Neural crest cell (in vitro differentiated cells): ENCODE results near the gene PRDM1. TPM values are rescaled to one million over a fixed set of nuclear protein-coding genes. Genes with fewer than 3 reads are reported as not detected.

Experiments
- DNase-seq: peaks from one replicate; pipeline ENCODE4 v3.0.0; 2021; ENCODE audit warnings: low read depth, mixed read lengths, low spot score
- H3K27ac Mint-ChIP-seq: one replicate; pipeline ENCODE4 v1.8.0; 2021; ENCODE audit warnings: mild to moderate bottlenecking, mixed read lengths; ENCODE audit not compliant: unreplicated experiment
- H3K27me3 Mint-ChIP-seq: 2 replicates; pipeline ENCODE4 v1.8.0; 2021; ENCODE audit warnings: low read depth, mild to moderate bottlenecking, mixed read lengths
- H3K36me3 Mint-ChIP-seq: 2 replicates; pipeline ENCODE4 v1.8.0; 2021; ENCODE audit warnings: low read depth, mild to moderate bottlenecking, mixed read lengths
- H3K4me1 Mint-ChIP-seq: 2 replicates; pipeline ENCODE4 v1.8.0; 2021; ENCODE audit warnings: mixed read lengths
- H3K4me3 Mint-ChIP-seq: one replicate; pipeline ENCODE4 v1.8.0; 2021; ENCODE audit warnings: mild to moderate bottlenecking, mixed read lengths
- H3K9me3 Mint-ChIP-seq: 2 replicates; pipeline ENCODE4 v1.8.0; 2021; ENCODE audit warnings: mixed read lengths
- total RNA-seq: library from RNA; stranded (reverse); gene quantifications from 2 replicates; pipeline ENCODE4 v1.2.1, GENCODE V29; 2021
- TF ChIP-seq, protein P1 (sequence below): fragments of 200-600 bp; sonication (generic); conservative IDR thresholded peaks from 2 replicates; pipeline ENCODE4 v1.5.0; 2021; ENCODE audit warnings: antibody characterized with exemption, mild to moderate bottlenecking

The PRDM1 gene
- total RNA-seq, 1 donor from 2014 or later = 1.2 TPM

GRCh38 chr6:106083618-106084017 is 2.5 kb upstream of the PRDM1 start:
- TF ChIP-seq, protein P1, sequence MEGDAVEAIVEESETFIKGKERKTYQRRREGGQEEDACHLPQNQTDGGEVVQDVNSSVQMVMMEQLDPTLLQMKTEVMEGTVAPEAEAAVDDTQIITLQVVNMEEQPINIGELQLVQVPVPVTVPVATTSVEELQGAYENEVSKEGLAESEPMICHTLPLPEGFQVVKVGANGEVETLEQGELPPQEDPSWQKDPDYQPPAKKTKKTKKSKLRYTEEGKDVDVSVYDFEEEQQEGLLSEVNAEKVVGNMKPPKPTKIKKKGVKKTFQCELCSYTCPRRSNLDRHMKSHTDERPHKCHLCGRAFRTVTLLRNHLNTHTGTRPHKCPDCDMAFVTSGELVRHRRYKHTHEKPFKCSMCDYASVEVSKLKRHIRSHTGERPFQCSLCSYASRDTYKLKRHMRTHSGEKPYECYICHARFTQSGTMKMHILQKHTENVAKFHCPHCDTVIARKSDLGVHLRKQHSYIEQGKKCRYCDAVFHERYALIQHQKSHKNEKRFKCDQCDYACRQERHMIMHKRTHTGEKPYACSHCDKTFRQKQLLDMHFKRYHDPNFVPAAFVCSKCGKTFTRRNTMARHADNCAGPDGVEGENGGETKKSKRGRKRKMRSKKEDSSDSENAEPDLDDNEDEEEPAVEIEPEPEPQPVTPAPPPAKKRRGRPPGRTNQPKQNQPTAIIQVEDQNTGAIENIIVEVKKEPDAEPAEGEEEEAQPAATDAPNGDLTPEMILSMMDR = no peak
- Mint-ChIP-seq H3K4me1 (peaks cover 33% of the 10 kb centered on the region), H3K4me3 (no peak overlapping the region), H3K27me3 (peaks cover 48% of the 10 kb centered on the region), H3K9me3 (no peaks in the 10 kb centered on the region), H3K27ac (no peak overlapping the region), H3K36me3 (no peaks in the 10 kb centered on the region)
- no peak for DNase-seq

DNA sequence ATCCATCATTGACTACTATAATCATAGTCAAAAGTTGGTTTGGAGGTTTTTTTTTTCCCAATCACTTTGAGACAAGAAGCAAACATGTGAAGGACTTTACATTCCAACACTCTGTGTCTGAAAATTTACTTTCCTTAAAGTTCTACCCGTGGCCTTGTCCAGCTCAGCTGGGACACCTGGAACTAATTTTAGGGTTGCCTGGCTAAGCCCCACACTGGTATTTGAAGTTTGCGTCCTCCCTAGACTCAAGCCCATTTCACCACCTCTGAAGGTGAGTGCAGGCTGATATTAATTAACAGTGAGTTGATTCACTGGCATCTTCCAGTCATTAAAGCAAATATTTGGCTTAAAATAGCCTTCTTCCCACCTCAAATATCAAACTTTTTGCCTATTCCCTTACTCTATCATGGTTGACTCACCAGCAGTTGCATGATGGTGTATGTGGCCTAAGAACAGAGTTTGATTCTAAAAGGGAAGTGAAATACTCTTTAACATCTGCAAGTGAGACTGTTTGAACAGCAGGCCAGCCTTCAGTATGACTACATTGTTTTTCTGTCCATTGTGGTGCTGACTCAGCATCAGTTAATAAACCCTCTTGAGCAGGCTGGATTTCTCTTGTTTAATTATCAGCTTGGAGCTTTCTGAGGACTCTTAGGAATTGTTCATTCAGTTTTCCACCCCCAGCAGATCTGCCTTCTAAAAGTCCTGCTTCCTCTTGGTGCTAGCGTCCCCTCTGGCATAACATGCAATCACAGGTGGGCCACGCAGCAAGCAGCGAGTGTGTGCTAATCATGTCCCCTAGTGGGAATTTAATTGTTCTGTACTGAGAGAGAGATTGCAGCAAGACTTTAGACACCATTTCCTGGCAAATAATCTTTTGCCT is 1.8 kb upstream of the PRDM1 start:
- peak overlapping the region; percentile 16 for H3K4me3 Mint-ChIP-seq
- TF ChIP-seq, protein P1 = peak; percentile 61
- H3K27me3 Mint-ChIP-seq = peaks cover 48% of the 10 kb centered on the region
- H3K4me1 Mint-ChIP-seq = peaks cover 33% of the 10 kb centered on the region
- H3K27ac Mint-ChIP-seq = no peak overlapping the region
- H3K36me3 Mint-ChIP-seq = no peaks in the 10 kb centered on the region
- DNase-seq = no peak
- H3K9me3 Mint-ChIP-seq = no peaks in the 10 kb centered on the region

DNA sequence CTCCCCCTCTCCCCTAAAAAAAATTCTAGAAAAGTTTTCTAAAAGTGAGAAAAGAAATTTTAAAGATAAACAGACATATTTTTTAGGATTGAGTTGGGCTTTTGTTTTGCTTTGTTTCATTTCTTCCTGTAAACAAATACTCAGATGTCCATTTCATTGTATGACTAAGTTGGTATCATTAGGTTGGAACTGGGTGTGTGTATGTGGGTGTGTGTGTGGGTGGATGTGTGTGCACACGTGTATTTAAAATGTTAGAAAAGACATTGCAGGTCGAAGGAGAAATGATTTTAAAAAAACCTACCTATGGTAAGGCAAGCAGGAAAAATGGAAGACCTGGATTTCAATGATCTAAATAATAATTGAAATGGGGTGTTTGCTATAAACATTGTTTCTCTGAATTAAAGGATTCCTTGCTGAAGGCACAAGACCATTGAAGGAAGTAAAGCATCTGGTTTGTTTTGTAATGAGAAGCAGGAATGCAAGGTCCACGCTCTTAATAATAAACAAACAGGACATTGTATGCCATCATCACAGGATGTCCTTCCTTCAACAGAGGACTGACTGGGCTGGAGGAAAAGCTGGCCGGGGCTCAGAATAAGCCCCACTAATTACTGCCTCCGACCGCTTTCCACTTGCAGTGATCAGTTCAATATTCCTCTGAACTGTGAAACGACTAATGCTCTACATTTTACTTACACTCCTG is 996 bp upstream of the PRDM1 start:
- Mint-ChIP-seq H3K4me1 (peaks cover 38% of the 10 kb centered on the region), H3K27ac (no peak overlapping the region), H3K9me3 (no peaks in the 10 kb centered on the region), H3K36me3 (no peaks in the 10 kb centered on the region), H3K4me3 (peak overlapping the region; percentile 86), H3K27me3 (peaks cover 53% of the 10 kb centered on the region)
- TF ChIP-seq, protein P1 = no peak
- DNase-seq = no peak

DNA sequence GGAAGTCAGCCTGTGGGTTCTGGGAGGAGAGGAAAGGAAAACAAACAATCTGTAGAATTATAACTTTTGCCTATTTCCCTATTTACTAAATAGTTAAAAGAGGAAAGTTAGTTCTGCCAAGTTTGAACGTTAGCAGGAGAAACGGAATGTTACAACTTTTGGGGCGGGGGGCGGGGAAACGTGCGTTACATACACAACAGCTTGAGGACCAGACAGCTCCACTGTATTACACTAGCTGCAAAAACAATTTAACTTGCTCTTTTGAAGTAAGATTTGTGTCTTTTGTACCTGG is 498 bp upstream of the PRDM1 start:
- Mint-ChIP-seq H3K4me1 (peaks cover 38% of the 10 kb centered on the region), H3K27ac (no peak overlapping the region)

DNA sequence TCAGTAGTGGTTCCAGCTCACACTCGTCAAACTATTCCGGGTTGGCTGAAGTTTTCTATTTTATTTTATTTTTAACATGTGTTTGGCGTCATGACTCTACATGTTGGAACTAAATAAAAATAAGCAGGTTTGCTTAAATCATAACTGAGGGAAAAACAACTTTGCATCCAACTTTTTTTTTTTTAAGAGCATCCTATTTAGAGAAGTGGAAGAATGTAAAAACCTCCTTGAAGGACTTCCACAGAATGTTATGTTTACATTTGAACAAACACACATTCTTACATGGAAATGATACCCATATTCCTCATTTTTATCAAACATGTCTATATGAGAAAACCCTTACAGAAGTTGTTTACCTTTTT is 659 bp downstream of the PRDM1 start:
- peaks cover 51% of the 10 kb centered on the region for H3K27me3 Mint-ChIP-seq
- H3K27ac Mint-ChIP-seq = no peak overlapping the region
- peaks cover 38% of the 10 kb centered on the region for H3K4me1 Mint-ChIP-seq
- no peaks in the 10 kb centered on the region for H3K9me3 Mint-ChIP-seq
- H3K36me3 Mint-ChIP-seq = no peaks in the 10 kb centered on the region
- TF ChIP-seq, protein P1 = no peak
- no peak overlapping the region for H3K4me3 Mint-ChIP-seq
- no peak for DNase-seq

More for the DNA sequence above, 498 bp upstream of the PRDM1 start:
- peak overlapping the region; percentile 86 for H3K4me3 Mint-ChIP-seq
- H3K9me3 Mint-ChIP-seq = no peaks in the 10 kb centered on the region
- H3K27me3 Mint-ChIP-seq = peaks cover 56% of the 10 kb centered on the region
- TF ChIP-seq, protein P1 = no peak
- H3K36me3 Mint-ChIP-seq = no peaks in the 10 kb centered on the region
- DNase-seq = no peak
